NCI-H2196 treated with DMSO at 0.1 percent for 48 hours (cell line): Measurements from ENCODE around the gene EIF5A.

ENCODE experiments used
- DNase-seq: peaks from one replicate; lab custom pipeline; 2025; ENCODE audit not compliant: unreplicated experiment; lab: John Stamatoyannopoulos, UW

EIF5A gene

GRCh38 chr17:7313088-7313889 is 5.9 kb downstream of the EIF5A start:
- no peak for DNase-seq

GRCh38 chr17:7313890-7314718 is 6.7 kb downstream of the EIF5A start:
- no peak for DNase-seq

DNA sequence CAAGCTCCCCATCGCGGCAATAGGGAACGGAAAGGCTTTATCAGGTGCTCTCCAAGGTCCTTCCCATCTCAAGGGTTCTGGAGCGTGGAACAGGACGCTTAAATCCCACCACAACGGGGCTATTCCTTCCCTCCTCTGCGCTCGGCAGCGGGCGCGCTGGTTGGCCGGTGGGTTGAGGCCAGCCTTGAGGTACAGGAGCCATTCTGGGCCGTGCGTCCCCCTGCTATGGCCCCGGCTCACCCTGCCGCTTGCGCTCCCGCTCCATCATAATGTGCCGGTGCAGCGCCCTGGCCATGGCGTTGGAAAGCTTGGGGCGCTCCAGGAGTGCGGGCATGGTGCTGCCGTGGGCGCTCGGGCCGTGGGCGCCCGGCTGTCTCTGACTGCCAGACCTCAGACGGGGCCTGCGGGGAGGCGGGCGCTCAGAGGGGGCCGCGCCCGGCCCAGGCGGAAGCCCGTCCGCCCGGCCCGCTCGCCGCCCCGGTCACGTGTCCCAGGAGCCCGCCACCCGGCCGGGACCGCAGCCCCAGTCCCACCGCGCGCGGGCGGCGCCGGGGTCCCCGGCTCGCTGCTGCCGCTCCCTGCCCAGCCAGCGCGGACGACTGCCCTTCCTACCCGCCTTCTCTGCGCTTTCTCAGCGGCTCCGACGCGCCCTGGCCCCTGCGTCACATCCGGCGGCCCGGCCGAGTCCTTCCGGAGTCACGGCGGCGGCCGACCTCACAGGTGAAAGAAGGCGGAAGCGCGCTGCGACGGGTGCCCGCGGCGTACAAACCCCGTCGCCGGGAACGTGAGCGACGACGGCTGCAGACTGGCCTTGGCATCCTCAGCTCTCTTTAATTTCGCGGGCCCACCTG is 7.5 kb downstream of the EIF5A start, which contains the start of gene GPS2:
TSS of gene GPS2 (minus strand) at position 642 of the 851 bp plus-strand sequence. CDS start at position 334, 308 bp downstream.
- DNase-seq, result peak; percentile 17

GRCh38 chr17:7315570-7316235 is 8.3 kb downstream of the EIF5A start:
- no peak for DNase-seq

- DNase-seq, result no peak
These were observed 9.9 kb downstream of the EIF5A start for GRCh38 chr17:7317161-7317803.

DNA sequence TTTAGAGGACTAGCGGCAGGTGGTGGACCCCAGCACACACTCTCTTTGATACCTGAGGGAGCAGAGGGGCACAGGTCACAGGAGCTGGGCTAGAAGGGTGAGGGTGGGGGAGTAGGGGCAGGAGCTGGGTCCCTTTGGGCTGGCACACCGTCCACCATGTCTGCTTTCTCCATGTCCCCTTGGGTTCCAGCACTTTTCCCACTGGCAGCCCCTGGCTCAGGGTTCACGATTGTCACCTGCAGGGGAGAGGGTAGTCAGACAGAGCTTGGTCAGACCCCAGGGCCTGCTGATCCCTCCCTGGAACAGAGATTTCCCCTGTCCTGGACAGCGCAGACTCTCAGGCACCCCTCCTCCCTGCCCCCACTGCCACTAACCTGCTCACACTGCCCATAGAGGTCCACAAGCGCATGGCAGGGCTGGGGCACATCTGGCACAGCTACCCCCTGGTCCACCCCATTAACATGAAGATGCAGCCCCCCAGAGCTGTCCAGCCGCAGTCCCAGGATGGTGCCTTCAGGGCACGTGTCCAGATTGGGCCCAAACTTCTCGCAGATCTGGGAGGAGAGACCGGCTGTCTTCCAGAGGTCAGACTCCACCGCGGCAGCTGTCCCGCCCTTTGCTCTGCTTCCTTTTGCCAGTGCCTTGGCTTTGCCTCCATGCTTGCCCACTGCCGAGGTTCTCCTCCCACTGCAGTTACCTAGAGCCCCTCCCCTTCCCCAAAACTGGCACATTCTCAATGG is 10.9 kb downstream of the EIF5A start:
- DNase-seq, result no peak

DNA sequence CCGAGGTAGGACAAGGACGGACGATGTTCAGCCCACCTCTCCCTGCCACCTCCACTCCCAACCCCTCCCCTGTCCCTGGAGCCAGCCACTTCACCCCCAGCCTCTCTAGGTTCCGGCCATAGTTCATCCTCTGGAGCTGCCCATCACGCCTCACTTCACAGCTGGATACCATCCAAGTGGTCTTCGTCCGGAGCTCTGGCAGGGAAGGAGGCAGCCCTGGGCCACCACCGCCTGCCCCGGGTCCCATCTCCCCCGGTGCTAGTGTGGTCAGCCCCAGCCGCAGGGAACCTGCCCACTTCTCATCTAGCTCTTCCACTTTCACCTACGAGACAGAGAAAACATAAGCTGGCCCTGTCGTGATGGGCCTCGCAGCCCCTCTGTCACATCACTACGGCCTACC is 14.0 kb downstream of the EIF5A start:
- DNase-seq, result no peak

GRCh38 chr17:7322520-7323194 is 15.2 kb downstream of the EIF5A start:
- peak; percentile 31 for DNase-seq

DNA sequence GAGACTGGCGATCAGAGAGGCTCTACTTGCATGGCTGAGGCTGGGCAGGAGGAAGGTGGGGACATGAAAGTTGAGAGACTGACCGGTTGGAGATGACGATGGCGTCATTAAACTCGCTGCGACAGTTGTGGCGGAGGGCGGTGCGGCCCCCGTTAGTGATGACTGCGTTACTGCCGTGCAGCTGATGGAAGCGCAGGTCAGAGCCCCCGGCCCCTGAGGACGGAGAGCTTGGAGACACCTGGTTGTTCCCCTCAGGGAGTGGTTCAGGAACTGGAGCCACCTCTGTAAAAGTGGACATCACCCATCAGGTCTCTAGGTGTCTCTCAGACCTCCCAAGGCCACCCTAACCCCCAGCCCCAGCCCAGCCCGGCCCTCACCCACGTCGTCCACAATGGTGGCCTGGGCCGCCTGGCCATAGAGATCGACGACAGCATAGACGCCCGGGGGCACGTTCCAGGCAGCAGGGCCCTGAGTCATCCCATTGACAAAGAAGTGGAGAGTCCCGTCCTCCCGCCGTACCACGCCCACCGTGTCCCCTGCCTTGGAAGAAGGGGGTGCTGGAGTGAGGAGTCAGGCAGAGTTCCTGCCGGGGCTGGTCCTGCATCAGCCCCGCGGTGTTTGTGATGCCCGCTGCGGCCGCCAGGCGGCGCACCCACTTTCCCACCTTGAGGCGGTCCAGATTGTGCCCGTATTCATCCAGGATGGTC is 16.5 kb downstream of the EIF5A start:
- no peak for DNase-seq

DNA sequence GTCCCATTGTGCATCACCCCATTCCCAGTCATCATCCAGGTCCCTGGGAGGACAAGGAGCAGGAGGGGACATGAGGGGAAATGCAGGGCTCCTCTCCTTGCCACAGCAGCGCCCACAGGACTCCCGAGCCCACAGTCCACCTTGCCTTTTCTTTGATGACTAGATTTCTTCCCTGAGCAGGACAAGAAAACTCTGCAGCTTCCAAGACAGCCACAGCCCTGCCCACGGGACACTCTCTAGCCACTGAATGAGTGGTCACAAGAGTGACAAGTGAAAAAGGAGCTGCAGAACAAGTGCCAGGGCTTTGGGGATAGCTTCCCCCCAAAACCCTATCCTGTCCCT is 17.0 kb downstream of the EIF5A start:
- no peak for DNase-seq

DNA sequence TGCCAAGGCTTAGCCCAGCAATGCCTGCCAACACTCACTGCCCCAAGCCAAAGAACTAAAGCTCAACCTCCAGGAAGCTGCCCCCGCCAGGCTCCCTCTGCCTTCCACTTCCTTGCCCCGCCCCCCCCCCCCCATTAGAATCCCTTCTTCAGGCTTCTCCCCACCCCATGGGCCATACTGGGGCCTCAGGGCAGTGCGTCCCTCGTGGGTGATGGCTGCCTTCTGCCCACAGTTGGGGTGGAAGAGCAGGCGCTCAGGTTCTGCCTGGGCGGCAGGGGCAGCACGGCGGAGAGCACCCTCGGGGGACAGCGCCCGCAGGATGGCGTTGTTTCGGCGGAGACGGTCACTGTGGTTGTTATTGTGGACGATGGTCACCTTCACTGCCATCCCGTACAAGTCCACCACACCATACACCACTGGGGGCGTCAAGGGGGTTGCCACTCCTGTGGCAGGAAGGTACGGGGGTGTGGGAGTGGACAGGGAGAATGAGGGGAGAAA is 17.7 kb downstream of the EIF5A start:
- no peak for DNase-seq

GRCh38 chr17:7326186-7326585 is 18.8 kb downstream of the EIF5A start:
- DNase-seq, result no peak

DNA sequence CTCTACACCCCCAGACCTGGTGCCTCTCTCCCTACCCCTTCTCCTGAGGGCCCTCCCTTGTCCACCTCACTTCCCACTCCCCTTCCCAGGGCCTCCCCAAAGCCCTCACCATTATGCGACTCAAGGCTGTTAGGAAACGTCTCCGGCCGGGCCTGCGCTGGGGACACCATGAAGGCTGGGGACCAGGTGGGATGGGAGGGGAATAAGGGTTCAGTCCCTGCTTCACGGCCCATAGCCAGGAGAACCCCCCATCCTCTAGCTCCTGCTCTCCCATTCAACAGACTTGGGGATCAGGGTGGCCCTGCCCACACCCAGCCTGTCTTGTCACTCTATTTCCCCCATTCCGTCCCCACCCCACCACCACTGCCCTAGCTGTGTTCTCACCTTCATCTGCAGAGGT is 19.6 kb downstream of the EIF5A start:
- DNase-seq, result no peak

DNA sequence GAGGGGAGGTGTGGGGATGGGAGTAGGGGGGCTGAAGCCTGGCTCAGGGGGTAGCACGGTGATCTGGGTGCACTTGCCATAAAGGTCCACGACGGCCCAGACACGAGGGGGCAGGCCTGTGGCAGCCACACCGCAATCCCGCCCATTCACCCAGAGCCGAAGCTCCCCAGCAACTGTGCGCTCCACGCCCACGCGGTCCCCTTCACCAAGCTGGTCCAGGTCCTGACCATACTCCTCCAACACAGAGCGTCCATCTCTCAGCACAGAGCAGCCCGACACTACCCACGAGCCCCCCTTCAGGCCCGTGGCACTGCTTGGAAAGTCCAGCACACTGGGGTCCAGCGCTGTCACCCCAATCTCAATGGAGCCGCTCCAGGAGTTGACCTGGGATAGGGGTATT is 20.1 kb downstream of the EIF5A start:
- no peak for DNase-seq

DNA sequence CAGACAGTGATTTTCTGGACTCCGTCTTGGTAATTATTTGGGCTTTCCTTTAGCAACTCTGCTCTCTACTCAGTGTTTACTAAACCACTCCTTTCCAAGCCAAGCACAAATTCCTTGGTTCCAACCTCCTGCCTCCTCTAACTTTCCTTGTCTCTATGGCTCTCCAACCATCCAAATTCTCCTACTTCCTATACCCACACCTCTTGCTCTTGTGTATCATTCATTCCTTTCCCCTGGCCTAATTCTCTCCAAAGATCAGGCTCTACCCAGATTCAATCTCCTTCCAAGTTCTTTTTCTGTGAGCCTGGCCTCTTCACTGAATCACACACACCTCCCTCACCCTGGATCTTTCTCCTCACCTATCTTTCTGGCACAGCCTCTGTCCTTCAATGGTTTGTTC is 20.6 kb downstream of the EIF5A start:
- no peak for DNase-seq

DNA sequence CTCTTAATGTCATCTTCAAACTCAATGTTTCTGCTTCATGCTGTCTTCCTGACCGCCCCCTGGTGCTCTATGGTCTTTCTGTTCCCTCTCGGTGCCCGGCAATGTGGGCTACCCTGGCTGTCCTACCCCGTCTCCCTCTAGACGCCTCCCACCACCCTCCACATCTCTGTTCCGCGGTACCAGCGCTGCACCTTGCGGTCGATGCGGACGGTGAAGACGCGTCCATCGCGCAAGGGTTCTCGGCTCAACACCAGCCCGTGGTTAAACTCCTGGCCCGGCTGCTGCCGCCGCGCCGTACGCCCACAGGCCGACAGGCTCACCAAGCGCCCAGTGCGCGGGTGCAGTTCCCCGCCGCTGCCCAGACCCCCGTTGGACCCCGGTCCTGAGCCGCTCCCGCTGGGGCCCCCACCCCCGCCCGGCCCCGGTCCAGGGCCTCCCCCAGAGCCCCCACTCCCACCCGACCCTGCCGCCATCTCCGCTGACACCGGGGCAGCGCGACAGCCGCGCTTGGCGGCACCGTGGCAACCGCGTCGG is 21.5 kb downstream of the EIF5A start, which contains the start of gene NEURL4:
TSS of gene NEURL4 (minus strand) at position 496 of the 534 bp plus-strand sequence. CDS start at position 473, 23 bp downstream.
- DNase-seq, result no peak

GRCh38 chr17:7329374-7329996 is 22.1 kb downstream of the EIF5A start:
- DNase-seq, result peak; percentile 88
